BLaER1 (cell line): ENCODE results near the gene ACTL7A.

Source experiments
- H3K27ac ChIP-seq: shearing (Covaris generic); formaldehyde crosslinking; 2 replicates; pipeline ENCODE4 v1.8.1; 2022
- H3K27me3 ChIP-seq: shearing (Covaris generic); formaldehyde crosslinking; 2 replicates; pipeline ENCODE4 v1.8.1; 2022
- H3K36me3 ChIP-seq: shearing (Covaris generic); formaldehyde crosslinking; 2 replicates; pipeline ENCODE4 v1.8.1; 2022
- H3K4me1 ChIP-seq: shearing (Covaris generic); formaldehyde crosslinking; 2 replicates; pipeline ENCODE4 v1.8.1; 2022
- H3K4me2 ChIP-seq: shearing (Covaris generic); formaldehyde crosslinking; 2 replicates; pipeline ENCODE4 v1.8.1; 2022
- H3K4me3 ChIP-seq: shearing (Covaris generic); formaldehyde crosslinking; 2 replicates; pipeline ENCODE4 v1.8.1; 2022
- H3K9ac ChIP-seq: shearing (Covaris generic); formaldehyde crosslinking; 2 replicates; pipeline ENCODE4 v1.8.1; 2022
- H3K9me3 ChIP-seq: shearing (Covaris generic); formaldehyde crosslinking; 2 replicates; pipeline ENCODE4 v1.8.1; 2022
- H4K20me1 ChIP-seq: shearing (Covaris generic); formaldehyde crosslinking; 2 replicates; pipeline ENCODE4 v1.8.1; 2022
- Cebpa-rat ChIP-seq: shearing (Covaris generic); IDR thresholded peaks from 2 replicates; pipeline ENCODE4 v1.8.1; 2022

ACTL7A gene

DNA sequence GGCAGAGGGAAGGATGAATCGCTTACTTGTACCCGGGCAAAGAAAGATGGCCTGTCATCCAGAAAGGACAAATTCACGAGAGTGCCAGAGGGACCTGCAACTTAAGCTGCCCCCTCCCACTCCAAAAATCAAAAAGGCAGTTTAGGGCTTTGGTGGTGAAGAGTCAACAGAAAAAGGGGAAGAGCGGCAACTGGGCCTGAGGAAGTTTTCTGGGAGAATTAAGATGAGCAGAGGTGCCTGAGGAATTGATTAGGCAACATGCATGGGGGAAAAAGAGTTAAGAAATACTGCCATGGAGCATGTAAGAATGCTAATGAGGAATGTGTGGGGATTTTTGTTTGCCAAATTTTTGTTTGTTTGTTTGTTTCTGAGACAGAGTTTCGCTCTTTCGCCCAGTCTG lies 4.5 kb upstream of the ACTL7A start:
- H3K9ac ChIP-seq = no peak overlapping the region
- TF ChIP-seq Cebpa-rat = no peak
- H3K4me3 ChIP-seq = no peak overlapping the region
- H3K27ac ChIP-seq = no peak overlapping the region
- H3K4me2 ChIP-seq = no peak overlapping the region
- H3K9me3 ChIP-seq = 0 out of 2 replicates have a peak, but pooled peaks cover 7% of the 10 kb centered on the region
- no peaks in the 10 kb centered on the region for H3K4me1 ChIP-seq
- H4K20me1 ChIP-seq = no peaks in the 10 kb centered on the region
- H3K27me3 ChIP-seq = no peaks in the 10 kb centered on the region
- no peaks in the 10 kb centered on the region for H3K36me3 ChIP-seq

- H3K36me3 ChIP-seq = no peaks in the 10 kb centered on the region
- 0 out of 2 replicates have a peak, but pooled peaks cover 7% of the 10 kb centered on the region for H3K9me3 ChIP-seq
- H4K20me1 ChIP-seq = no peaks in the 10 kb centered on the region
- H3K4me1 ChIP-seq = no peaks in the 10 kb centered on the region
- TF ChIP-seq Cebpa-rat = no peak
- no peak overlapping the region for H3K4me2 ChIP-seq
- no peak overlapping the region for H3K4me3 ChIP-seq
- no peak overlapping the region for H3K27ac ChIP-seq
- no peak overlapping the region for H3K9ac ChIP-seq
- no peaks in the 10 kb centered on the region for H3K27me3 ChIP-seq
Observed at GRCh38 chr9:108859459-108860114, 2.5 kb upstream of the ACTL7A start.

DNA sequence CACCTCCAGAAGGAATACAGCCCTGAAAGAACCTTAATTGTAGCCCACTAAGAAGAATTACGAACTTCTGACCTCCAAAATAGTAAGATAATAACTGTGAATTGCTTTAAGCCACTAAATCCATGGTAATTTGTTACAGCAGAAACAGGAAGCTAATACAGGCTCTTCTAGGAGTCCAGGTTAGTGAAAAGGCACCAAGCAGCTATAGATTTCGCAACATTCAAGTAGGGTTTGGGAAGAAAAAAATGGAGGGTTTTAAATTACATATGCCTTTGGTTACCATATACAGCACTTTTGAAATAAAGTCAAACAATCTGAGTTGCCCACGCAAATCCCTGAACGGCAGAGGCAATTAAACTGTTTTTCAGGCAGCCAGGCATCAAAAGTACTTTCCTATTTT lies 1.7 kb upstream of the ACTL7A start:
- H3K27ac ChIP-seq = no peak overlapping the region
- H3K36me3 ChIP-seq = no peaks in the 10 kb centered on the region

GRCh38 chr9:108860764-108861163 lies 1.3 kb upstream of the ACTL7A start:
- TF ChIP-seq Cebpa-rat = no peak
- no peak overlapping the region for H3K4me2 ChIP-seq
- no peaks in the 10 kb centered on the region for H3K9me3 ChIP-seq

More for the DNA sequence above, 1.7 kb upstream of the ACTL7A start:
- peak; percentile 59; the same call in 1 of the 2 replicates for TF ChIP-seq Cebpa-rat
- Histone ChIP-seq H3K4me2 (no peak overlapping the region), H3K27me3 (no peaks in the 10 kb centered on the region), H3K9me3 (no peaks in the 10 kb centered on the region), H4K20me1 (no peaks in the 10 kb centered on the region), H3K9ac (no peak overlapping the region), H3K4me3 (no peak overlapping the region), H3K4me1 (no peaks in the 10 kb centered on the region)

DNA sequence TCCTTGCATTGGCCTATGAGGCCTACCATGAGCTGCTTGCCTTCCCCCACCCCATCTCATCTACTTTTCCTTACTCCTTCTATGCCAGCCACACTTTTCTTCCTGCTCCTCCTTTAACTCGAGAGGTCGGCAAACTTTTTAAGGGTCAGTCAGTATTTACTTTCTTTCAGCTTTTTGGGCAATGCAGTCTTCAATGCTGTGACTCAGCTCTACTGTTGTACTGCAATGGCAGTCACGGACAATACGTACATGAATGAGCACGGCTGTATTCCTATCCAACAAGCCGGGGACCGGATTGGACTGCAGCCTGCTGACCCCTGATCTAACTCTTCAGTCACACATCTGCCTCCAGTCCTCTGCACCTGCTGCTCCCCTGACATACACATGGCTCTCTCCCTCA lies 602 bp upstream of the ACTL7A start:
- Histone ChIP-seq H3K27ac (no peak overlapping the region), H3K4me1 (no peaks in the 10 kb centered on the region), H3K4me2 (no peak overlapping the region), H3K9me3 (no peaks in the 10 kb centered on the region), H3K9ac (no peak overlapping the region), H3K27me3 (no peaks in the 10 kb centered on the region), H3K36me3 (no peaks in the 10 kb centered on the region), H3K4me3 (no peak overlapping the region), H4K20me1 (no peaks in the 10 kb centered on the region)
- no peak for TF ChIP-seq Cebpa-rat

More at GRCh38 chr9:108860764-108861163, 1.3 kb upstream of the ACTL7A start:
- no peaks in the 10 kb centered on the region for H3K36me3 ChIP-seq
- no peaks in the 10 kb centered on the region for H4K20me1 ChIP-seq
- H3K9ac ChIP-seq = no peak overlapping the region
- no peaks in the 10 kb centered on the region for H3K27me3 ChIP-seq
- no peak overlapping the region for H3K27ac ChIP-seq
- no peaks in the 10 kb centered on the region for H3K4me1 ChIP-seq
- no peak overlapping the region for H3K4me3 ChIP-seq

GRCh38 chr9:108863891-108864290 lies 1.8 kb downstream of the ACTL7A start:
- no peak for TF ChIP-seq Cebpa-rat
- H3K36me3 ChIP-seq = peaks cover 5% of the 10 kb centered on the region; the same call in 1 of the 2 replicates

GRCh38 chr9:108864446-108864845 lies 2.4 kb downstream of the ACTL7A start:
- TF ChIP-seq Cebpa-rat = no peak
- H3K27ac ChIP-seq = no peak overlapping the region

More at GRCh38 chr9:108863891-108864290, 1.8 kb downstream of the ACTL7A start:
- H3K27ac ChIP-seq = no peak overlapping the region
- no peak overlapping the region for H3K9ac ChIP-seq
- no peak overlapping the region for H3K4me2 ChIP-seq
- no peaks in the 10 kb centered on the region for H3K4me1 ChIP-seq
- no peaks in the 10 kb centered on the region for H3K9me3 ChIP-seq
- no peak overlapping the region for H3K4me3 ChIP-seq
- H3K27me3 ChIP-seq = no peaks in the 10 kb centered on the region
- no peaks in the 10 kb centered on the region for H4K20me1 ChIP-seq

GRCh38 chr9:108865037-108865436 lies 3.0 kb downstream of the ACTL7A start:
- H3K27me3 ChIP-seq = no peaks in the 10 kb centered on the region
- no peak overlapping the region for H3K4me3 ChIP-seq
- peaks cover 16% of the 10 kb centered on the region for H3K36me3 ChIP-seq
- H3K4me2 ChIP-seq = no peak overlapping the region
- no peak overlapping the region for H3K9ac ChIP-seq
- H3K27ac ChIP-seq = no peak overlapping the region
- H3K4me1 ChIP-seq = no peaks in the 10 kb centered on the region
- no peak for TF ChIP-seq Cebpa-rat
- H4K20me1 ChIP-seq = no peaks in the 10 kb centered on the region
- no peaks in the 10 kb centered on the region for H3K9me3 ChIP-seq

More at GRCh38 chr9:108864446-108864845, 2.4 kb downstream of the ACTL7A start:
- H4K20me1 ChIP-seq = no peaks in the 10 kb centered on the region
- H3K4me1 ChIP-seq = no peaks in the 10 kb centered on the region
- H3K4me3 ChIP-seq = no peak overlapping the region
- H3K9me3 ChIP-seq = no peaks in the 10 kb centered on the region
- no peaks in the 10 kb centered on the region for H3K27me3 ChIP-seq
- peaks cover 11% of the 10 kb centered on the region; the same call in 1 of the 2 replicates for H3K36me3 ChIP-seq
- no peak overlapping the region for H3K9ac ChIP-seq
- H3K4me2 ChIP-seq = no peak overlapping the region

DNA sequence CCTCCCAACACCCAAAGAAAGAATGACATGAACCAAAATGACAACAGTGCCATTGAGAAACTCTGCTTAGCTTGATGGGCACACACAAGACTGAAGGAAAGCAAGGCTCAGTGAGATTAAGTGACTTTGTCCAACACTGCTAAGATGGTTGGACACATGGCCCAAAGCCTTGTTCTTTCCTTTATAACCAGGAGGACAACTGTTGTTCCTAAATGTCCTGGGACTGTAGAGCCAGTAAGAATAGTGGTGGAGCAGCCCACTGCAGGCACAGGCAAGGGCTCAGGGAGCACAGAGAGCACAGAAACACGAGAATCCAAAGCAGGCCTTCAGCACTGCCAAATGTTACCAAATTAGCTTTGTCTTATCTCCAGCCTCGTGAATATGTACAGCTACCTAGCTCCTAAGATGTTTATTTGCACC lies 3.9 kb downstream of the ACTL7A start:
- H3K9me3 ChIP-seq = peaks cover 1% of the 10 kb centered on the region
- no peak overlapping the region for H3K9ac ChIP-seq
- no peak for TF ChIP-seq Cebpa-rat
- H3K4me2 ChIP-seq = no peak overlapping the region
- H3K4me1 ChIP-seq = no peaks in the 10 kb centered on the region
- peaks cover 26% of the 10 kb centered on the region for H3K36me3 ChIP-seq
- no peak overlapping the region for H3K27ac ChIP-seq
- H4K20me1 ChIP-seq = no peaks in the 10 kb centered on the region
- H3K27me3 ChIP-seq = no peaks in the 10 kb centered on the region
- no peak overlapping the region for H3K4me3 ChIP-seq

DNA sequence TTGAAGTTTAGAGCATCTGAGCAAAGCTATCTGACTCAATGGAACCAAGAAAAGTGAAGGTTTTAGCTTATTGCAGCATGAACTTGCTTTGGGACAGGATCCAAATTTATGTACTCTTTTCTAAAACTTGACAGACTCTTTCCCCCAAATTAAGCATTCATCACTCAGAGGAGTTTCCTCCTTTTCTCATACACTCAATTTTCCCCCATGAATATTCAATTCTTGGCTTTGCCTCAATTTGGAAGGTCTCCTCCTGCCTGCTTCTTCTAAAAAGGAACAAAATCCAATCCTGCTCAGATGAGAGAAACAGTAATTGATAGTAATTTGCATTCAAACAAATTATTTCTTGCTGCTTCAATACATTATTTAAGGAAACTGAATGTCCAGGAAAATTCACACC lies 5.0 kb downstream of the ACTL7A start:
- TF ChIP-seq Cebpa-rat = no peak
- H3K9ac ChIP-seq = no peak overlapping the region

DNA sequence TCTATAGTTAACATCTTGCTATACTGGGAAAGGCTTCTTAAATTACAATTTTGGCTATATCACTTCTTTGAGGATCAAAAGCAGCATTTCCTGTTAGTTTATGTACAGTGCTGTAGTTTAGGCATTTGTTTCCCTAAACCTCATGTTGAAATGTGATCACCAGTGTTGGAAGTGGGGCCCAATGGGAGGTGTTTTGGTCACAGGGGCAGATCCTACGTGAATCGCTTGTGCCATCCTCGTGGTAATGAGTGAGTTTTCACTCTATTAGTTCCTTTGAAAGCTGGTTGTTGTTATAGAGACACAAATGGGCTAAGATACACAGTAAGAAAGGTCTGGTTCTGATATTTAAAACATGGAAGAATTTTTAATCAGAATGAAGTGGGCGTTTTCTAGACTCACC lies 5.8 kb downstream of the ACTL7A start:
- H3K9me3 ChIP-seq = peaks cover 19% of the 10 kb centered on the region
- no peaks in the 10 kb centered on the region for H4K20me1 ChIP-seq
- H3K27me3 ChIP-seq = no peaks in the 10 kb centered on the region
- peaks cover 44% of the 10 kb centered on the region for H3K36me3 ChIP-seq
- H3K4me2 ChIP-seq = no peak overlapping the region
- TF ChIP-seq Cebpa-rat = no peak
- no peak overlapping the region for H3K9ac ChIP-seq
- H3K4me3 ChIP-seq = no peak overlapping the region
- H3K4me1 ChIP-seq = no peaks in the 10 kb centered on the region
- no peak overlapping the region for H3K27ac ChIP-seq

More for the DNA sequence above, 5.0 kb downstream of the ACTL7A start:
- H3K9me3 ChIP-seq = peaks cover 12% of the 10 kb centered on the region
- H3K27ac ChIP-seq = no peak overlapping the region
- H3K4me3 ChIP-seq = no peak overlapping the region
- no peak overlapping the region for H3K4me2 ChIP-seq
- H3K4me1 ChIP-seq = no peaks in the 10 kb centered on the region
- H4K20me1 ChIP-seq = no peaks in the 10 kb centered on the region
- peaks cover 37% of the 10 kb centered on the region for H3K36me3 ChIP-seq
- H3K27me3 ChIP-seq = no peaks in the 10 kb centered on the region
